Sigmoid colon (tissue), 4 donors: ENCODE measurements around the gene ZNF366.

Experiments
- CTCF ChIP-seq, 4 experiments: fragments of 450-650 bp in 3 of 4; fragments of 200-600 bp in 1 of 4; IDR thresholded peaks; one replicate each; pipeline ENCODE4 v1.5.1; 2016 to 2019; ENCODE audit warnings: antibody characterized with exemption in 4 of 4, mild to moderate bottlenecking in 3 of 4, moderate library complexity in 2 of 4
- EP300 ChIP-seq, 4 donors: sonication (generic); formaldehyde crosslinking; IDR thresholded peaks; one replicate each; pipeline ENCODE4 v1.6.1; 2017; ENCODE audit warnings: antibody characterized with exemption in 4 of 4
- POLR2A ChIP-seq, 2 donors: fragments of 450-650 bp; IDR thresholded peaks; one replicate each; pipeline ENCODE4 v1.6.1; 2016; ENCODE audit warnings: antibody characterized with exemption in 2 of 2, mild to moderate bottlenecking in 2 of 2, moderate library complexity in 2 of 2
- POLR2AphosphoS5 ChIP-seq, 4 donors: sonication (generic); formaldehyde crosslinking; IDR thresholded peaks; one replicate each; pipeline ENCODE4 v1.6.1; 2017; ENCODE audit warnings: antibody characterized with exemption in 4 of 4

GRCh38 chr5:72455476-72455875 lies 51.7 kb downstream of the ZNF366 start:
- no peak for TF ChIP-seq CTCF (IDR thresholded peaks at IDR 0.05)
- TF ChIP-seq EP300 (IDR thresholded peaks at IDR 0.05) = no peak
- TF ChIP-seq POLR2A (IDR thresholded peaks at IDR 0.05) = no peak
- no peak for TF ChIP-seq POLR2AphosphoS5 (IDR thresholded peaks at IDR 0.05)
